Skeletal muscle satellite cell (primary cell): Measurements from ENCODE around the gene DCLK2.

Source experiments
- H3K27me3 ChIP-seq: 2 replicates; pipeline ENCODE4 v1.7.0; 2013; ENCODE audit warnings: low read length; ENCODE audit not compliant: control insufficient read depth, insufficient read depth
- H3K36me3 ChIP-seq: 2 replicates; pipeline ENCODE4 v1.7.0; 2013; ENCODE audit warnings: mild to moderate bottlenecking, control low read depth, low read length; ENCODE audit not compliant: insufficient read depth
- H3K4me1 ChIP-seq: 2 replicates; pipeline ENCODE4 v1.7.0; 2013; ENCODE audit warnings: low read length; ENCODE audit not compliant: control insufficient read depth, insufficient read depth
- H3K4me2 ChIP-seq: 2 replicates; pipeline ENCODE4 v1.7.0; 2013; ENCODE audit warnings: mild to moderate bottlenecking, low read length
- H3K4me3 ChIP-seq: 2 replicates; pipeline ENCODE4 v1.7.0; 2013; ENCODE audit warnings: low read length
- H3K9ac ChIP-seq: 2 replicates; pipeline ENCODE4 v1.7.0; 2013; ENCODE audit warnings: mild to moderate bottlenecking, low read depth, low read length, moderate library complexity
- H3K9me3 ChIP-seq: replicated peaks from 2 replicates; pipeline ENCODE4 v1.7.0; 2013; ENCODE audit warnings: mild to moderate bottlenecking, control low read depth, low read length

Gene DCLK2

GRCh38 chr4:150119492-150119891 lies 41.2 kb downstream of the DCLK2 start:
- Histone ChIP-seq H3K9me3 (peaks cover 5% of the 10 kb centered on the region), H3K36me3 (no peaks in the 10 kb centered on the region), H3K4me1 (peaks cover 28% of the 10 kb centered on the region), H3K4me3 (peak overlapping the region; percentile 16), H3K9ac (peak overlapping the region; percentile 52), H3K27me3 (no peaks in the 10 kb centered on the region), H3K4me2 (peak overlapping the region; percentile 66)

- H3K9me3 ChIP-seq, result peaks cover 5% of the 10 kb centered on the region
- no peaks in the 10 kb centered on the region for H3K27me3 ChIP-seq
- H3K4me2 ChIP-seq, result no peak overlapping the region
- H3K4me3 ChIP-seq, result no peak overlapping the region
- no peaks in the 10 kb centered on the region for H3K36me3 ChIP-seq
- no peak overlapping the region for H3K9ac ChIP-seq
- H3K4me1 ChIP-seq, result peaks cover 39% of the 10 kb centered on the region
Observed at GRCh38 chr4:150123087-150123486, 44.8 kb downstream of the DCLK2 start.

GRCh38 chr4:150123796-150124677 lies 45.8 kb downstream of the DCLK2 start:
- H3K9me3 ChIP-seq, result peaks cover 5% of the 10 kb centered on the region
- H3K27me3 ChIP-seq, result no peaks in the 10 kb centered on the region
- H3K4me3 ChIP-seq, result no peak overlapping the region
- no peak overlapping the region for H3K4me2 ChIP-seq
- no peak overlapping the region for H3K9ac ChIP-seq
- peaks cover 47% of the 10 kb centered on the region for H3K4me1 ChIP-seq
- no peaks in the 10 kb centered on the region for H3K36me3 ChIP-seq

- Histone ChIP-seq H3K9ac (peak overlapping the region; percentile 59), H3K27me3 (no peaks in the 10 kb centered on the region), H3K4me3 (peak overlapping the region; percentile 31)
Observed at GRCh38 chr4:150126201-150126863, 48.1 kb downstream of the DCLK2 start.

GRCh38 chr4:150126864-150127203 lies 48.6 kb downstream of the DCLK2 start:
- H3K9ac ChIP-seq, result peak overlapping the region; percentile 59
- H3K36me3 ChIP-seq, result no peaks in the 10 kb centered on the region
- H3K9me3 ChIP-seq, result peaks cover 1% of the 10 kb centered on the region
- H3K4me1 ChIP-seq, result peaks cover 49% of the 10 kb centered on the region
- no peaks in the 10 kb centered on the region for H3K27me3 ChIP-seq
- H3K4me3 ChIP-seq, result peak overlapping the region; percentile 31
- H3K4me2 ChIP-seq, result peak overlapping the region; percentile 65

More at GRCh38 chr4:150126201-150126863, 48.1 kb downstream of the DCLK2 start:
- Histone ChIP-seq H3K4me1 (peaks cover 44% of the 10 kb centered on the region), H3K4me2 (peak overlapping the region; percentile 65), H3K9me3 (peaks cover 5% of the 10 kb centered on the region), H3K36me3 (no peaks in the 10 kb centered on the region)

- Histone ChIP-seq H3K9me3 (no peaks in the 10 kb centered on the region), H3K4me1 (peaks cover 51% of the 10 kb centered on the region), H3K4me2 (peak overlapping the region; percentile 65), H3K9ac (no peak overlapping the region), H3K36me3 (no peaks in the 10 kb centered on the region), H3K4me3 (no peak overlapping the region), H3K27me3 (no peaks in the 10 kb centered on the region)
Observed at GRCh38 chr4:150127757-150128156, 49.5 kb downstream of the DCLK2 start.

- Histone ChIP-seq H3K9ac (peak overlapping the region; percentile 25), H3K36me3 (no peaks in the 10 kb centered on the region), H3K9me3 (no peaks in the 10 kb centered on the region), H3K4me3 (no peak overlapping the region), H3K27me3 (no peaks in the 10 kb centered on the region), H3K4me1 (peaks cover 63% of the 10 kb centered on the region), H3K4me2 (no peak overlapping the region)
Observed at GRCh38 chr4:150130933-150131332, 52.7 kb downstream of the DCLK2 start.

- Histone ChIP-seq H3K9ac (peak overlapping the region; percentile 25), H3K27me3 (no peaks in the 10 kb centered on the region), H3K9me3 (no peaks in the 10 kb centered on the region), H3K4me2 (no peak overlapping the region), H3K4me3 (no peak overlapping the region), H3K4me1 (peaks cover 63% of the 10 kb centered on the region), H3K36me3 (no peaks in the 10 kb centered on the region)
Observed at GRCh38 chr4:150131581-150132228, 53.5 kb downstream of the DCLK2 start.

GRCh38 chr4:150133605-150134004 lies 55.4 kb downstream of the DCLK2 start:
- H3K4me1 ChIP-seq, result peaks cover 50% of the 10 kb centered on the region
- H3K4me3 ChIP-seq, result no peak overlapping the region

GRCh38 chr4:150135134-150135772 lies 57.0 kb downstream of the DCLK2 start:
- Histone ChIP-seq H3K4me2 (no peak overlapping the region), H3K4me3 (no peak overlapping the region), H3K27me3 (no peaks in the 10 kb centered on the region), H3K9ac (peak overlapping the region; percentile 7), H3K4me1 (peaks cover 55% of the 10 kb centered on the region), H3K9me3 (no peaks in the 10 kb centered on the region), H3K36me3 (no peaks in the 10 kb centered on the region)

More at GRCh38 chr4:150133605-150134004, 55.4 kb downstream of the DCLK2 start:
- Histone ChIP-seq H3K9me3 (no peaks in the 10 kb centered on the region), H3K9ac (no peak overlapping the region), H3K36me3 (no peaks in the 10 kb centered on the region), H3K27me3 (no peaks in the 10 kb centered on the region), H3K4me2 (no peak overlapping the region)

- no peaks in the 10 kb centered on the region for H3K27me3 ChIP-seq
- H3K36me3 ChIP-seq, result no peaks in the 10 kb centered on the region
- H3K4me2 ChIP-seq, result peak overlapping the region; percentile 51
- peaks cover 57% of the 10 kb centered on the region for H3K4me1 ChIP-seq
- H3K9ac ChIP-seq, result peak overlapping the region; percentile 7
- no peaks in the 10 kb centered on the region for H3K9me3 ChIP-seq
- no peak overlapping the region for H3K4me3 ChIP-seq
Observed at GRCh38 chr4:150136036-150136435, 57.8 kb downstream of the DCLK2 start.
